Hepatocyte (in vitro differentiated cells): ENCODE data around the gene NEXN. TPM values are rescaled to one million over a fixed set of nuclear protein-coding genes. Genes with fewer than 3 reads are reported as not detected.
A peak's percentile ranks its signal among the peaks of the same experiment; 100 is the strongest.
"Not testable (repeated sequence)": the region's sequence is repeated elsewhere in the genome, so short reads cannot be mapped to it uniquely, and the experiment has no call there.

Source experiments
- DNase-seq: peaks from one replicate; pipeline ENCODE4 v3.0.0-alpha.2; 2016; ENCODE audit warnings: low spot score
- H2AFZ ChIP-seq: fragments of 200-600 bp; sonication (generic); 2 replicates; pipeline ENCODE4 v1.6.0; 2016; ENCODE audit warnings: antibody characterized with exemption, mild to moderate bottlenecking
- H3K27ac ChIP-seq: fragments of 200-600 bp; sonication (generic); 2 replicates; pipeline ENCODE4 v1.5.1; 2016; ENCODE audit warnings: mild to moderate bottlenecking
- H3K27me3 ChIP-seq: fragments of 200-600 bp; sonication (generic); 2 replicates; pipeline ENCODE4 v1.6.1; 2016
- H3K36me3 ChIP-seq: fragments of 200-600 bp; sonication (generic); replicated peaks from 2 replicates; pipeline ENCODE4 v1.5.1; 2016; ENCODE audit warnings: low read depth; ENCODE audit not compliant: insufficient read depth
- H3K4me1 ChIP-seq: fragments of 200-600 bp; sonication (generic); 2 replicates; pipeline ENCODE4 v1.5.1; 2016; ENCODE audit warnings: mild to moderate bottlenecking, moderate library complexity; ENCODE audit not compliant: insufficient read depth
- H3K4me2 ChIP-seq: fragments of 200-600 bp; sonication (generic); 2 replicates; pipeline ENCODE4 v1.6.0; 2016
- H3K4me3 ChIP-seq: fragments of 200-600 bp; sonication (generic); 2 replicates; pipeline ENCODE4 v1.5.1; 2016; ENCODE audit warnings: mild to moderate bottlenecking
- H3K79me2 ChIP-seq: fragments of 200-600 bp; sonication (generic); 2 replicates; pipeline ENCODE4 v1.6.0; 2017; ENCODE audit warnings: mild to moderate bottlenecking
- H3K9me2 ChIP-seq: fragments of 200-600 bp; sonication (generic); replicated peaks from 2 replicates; pipeline ENCODE4 v1.6.0; 2017; ENCODE audit warnings: mild to moderate bottlenecking; ENCODE audit not compliant: insufficient read depth
- H3K9me3 ChIP-seq: fragments of 200-600 bp; sonication (generic); 2 replicates; pipeline ENCODE4 v1.5.1; 2016; ENCODE audit warnings: low read depth, mild to moderate bottlenecking
- H4K20me1 ChIP-seq: fragments of 200-600 bp; sonication (generic); 2 replicates; pipeline ENCODE4 v1.6.0; 2016; ENCODE audit warnings: mild to moderate bottlenecking; ENCODE audit not compliant: insufficient read depth, poor library complexity, severe bottlenecking
- CTCF ChIP-seq: fragments of 200-600 bp; sonication (generic); IDR thresholded peaks from 2 replicates; pipeline ENCODE4 v1.5.1; 2016; ENCODE audit warnings: antibody characterized with exemption, mild to moderate bottlenecking; ENCODE audit not compliant: poor library complexity
- EZH2 ChIP-seq: fragments of 200-600 bp; sonication (generic); IDR thresholded peaks from 2 replicates; pipeline ENCODE4 v1.6.1; 2016; ENCODE audit warnings: antibody characterized with exemption, mild to moderate bottlenecking, borderline replicate concordance
- EZH2phosphoT487 ChIP-seq: fragments of 200-600 bp; sonication (generic); IDR thresholded peaks from one replicate; pipeline ENCODE4 v1.6.1; 2018; ENCODE audit warnings: antibody characterized with exemption, mild to moderate bottlenecking, low read depth, moderate library complexity; ENCODE audit not compliant: unreplicated experiment, severe bottlenecking
- WGBS: methylation state at CpG from one replicate; pipeline ENCODE4 v1.1.6; 2016; ENCODE audit warnings: low lambda C conversion rate; ENCODE audit errors: missing lambda C conversion rate; 5-methylcytosine and 5-hydroxymethylcytosine counted together
- polyA plus RNA-seq: library from polyadenylated mRNA; unstranded; fragments of >200 nt; fragmentation: Nextera tagmentation; extraction: Ambion mirVana; gene quantifications from 2 replicates; pipeline ENCODE4 v1.2.1, GENCODE V29; 2016
- total RNA-seq: library from RNA; depleted of rRNA; stranded (reverse); fragments of >200 nt; gene quantifications from 2 replicates; pipeline ENCODE4 v1.2.3, GENCODE V29; 2014

The NEXN gene
- total and polyA plus RNA-seq, 2 experiments from 2014 or later: 5.1 to 11.5 TPM

DNA sequence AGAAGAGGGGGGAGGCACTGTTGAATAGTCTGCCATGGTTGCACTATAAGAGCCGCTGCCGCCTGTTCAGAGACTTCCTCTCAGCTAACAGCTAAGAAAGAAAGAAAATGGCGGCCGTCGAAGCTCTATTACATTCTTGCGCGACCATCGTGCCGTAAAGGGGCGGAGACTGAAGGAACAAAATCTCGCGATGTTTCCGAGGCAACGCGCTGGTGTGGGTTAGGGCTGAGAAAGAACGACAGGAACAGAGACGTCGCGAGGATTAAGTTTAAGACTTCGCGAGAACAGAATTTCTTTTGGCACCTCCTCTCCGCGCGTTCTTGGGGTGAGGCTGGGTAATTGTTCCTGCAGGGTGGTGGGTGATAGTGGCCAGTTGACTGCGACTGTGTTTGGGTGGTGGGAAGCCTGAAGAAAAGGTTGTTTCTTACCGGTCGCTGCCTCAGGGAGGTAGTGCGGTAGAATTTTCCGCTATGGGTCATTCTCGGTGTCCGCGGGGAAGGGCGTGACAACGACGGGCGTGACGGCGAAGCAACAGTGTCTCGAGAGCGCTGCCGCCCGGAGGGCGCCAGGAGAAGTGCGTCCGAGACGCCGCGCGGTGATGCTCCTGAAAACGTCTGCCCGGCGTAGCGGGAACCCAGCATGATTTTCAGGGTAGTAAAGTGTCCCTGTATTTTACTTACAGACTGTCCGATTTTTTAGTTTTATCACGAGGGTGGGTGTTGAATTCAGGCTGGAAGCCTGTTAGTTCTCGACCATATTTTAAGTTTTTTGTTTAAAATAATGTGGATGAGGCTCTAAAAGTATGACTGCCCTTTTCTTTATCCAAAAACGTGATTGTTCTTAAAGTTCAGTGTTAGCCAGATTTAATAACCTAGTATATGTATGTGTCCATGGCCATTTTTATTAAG is 90.8 kb downstream of the NEXN start, which contains the start of gene FUBP1:
Gene FUBP1 (minus strand): TSS at position 104 of the 908 bp plus-strand sequence. CDS start 68 bp downstream, at position 36.
- peak; percentile 99 for DNase-seq
- under 1% methylated on average over 57 of the region's 57 CpGs for WGBS
- no peaks in the 10 kb centered on the region for H3K27me3 ChIP-seq

DNA sequence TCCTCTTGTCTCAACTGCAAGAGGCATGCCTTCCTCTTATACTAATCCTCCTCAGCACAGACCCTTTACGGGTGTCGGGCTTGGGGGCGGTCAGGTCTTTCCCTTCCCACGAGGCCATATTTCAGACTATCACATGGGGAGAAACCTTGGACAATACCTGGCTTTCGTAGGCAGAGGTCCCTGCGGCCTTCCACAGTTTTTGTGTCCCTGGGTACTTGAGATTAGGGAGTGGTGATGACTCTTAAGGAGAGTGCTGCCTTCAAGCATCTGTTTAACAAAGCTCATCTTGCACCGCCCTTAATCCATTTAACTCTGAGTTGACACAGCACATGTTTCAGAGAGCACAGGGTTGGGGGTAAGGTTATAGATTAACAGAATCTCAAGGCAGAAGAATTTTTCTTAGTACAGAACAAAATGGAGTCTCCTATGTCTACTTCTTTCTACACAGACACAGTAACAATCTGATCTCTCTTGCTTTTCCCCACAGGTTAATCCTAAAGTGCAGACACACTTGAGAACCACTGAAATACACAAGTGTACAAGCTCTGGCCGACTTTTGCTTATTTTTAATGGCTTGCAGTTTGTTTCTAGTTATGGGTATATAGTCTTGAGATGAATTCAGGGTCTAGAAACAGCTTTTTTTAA is 95.0 kb downstream of the NEXN start:
- H3K36me3 ChIP-seq, H3K4me3 ChIP-seq, H3K9me2 ChIP-seq, DNase-seq, H3K4me1 ChIP-seq, H3K9me3 ChIP-seq, H4K20me1 ChIP-seq, H3K27me3 ChIP-seq: not testable (repeated sequence)
- H3K4me2 ChIP-seq: peak overlapping the region; percentile 58
- H2AFZ ChIP-seq: peak overlapping the region; percentile 55
- peak overlapping the region; percentile 93 for H3K27ac ChIP-seq
- WGBS: 55% methylated on average over 8 of the region's 8 CpGs
- H3K79me2 ChIP-seq: peaks cover 73% of the 10 kb centered on the region

More for the DNA sequence above, 90.8 kb downstream of the NEXN start, which contains the start of gene FUBP1:
- H3K4me1 ChIP-seq: peaks cover 19% of the 10 kb centered on the region
- peaks cover 38% of the 10 kb centered on the region for H4K20me1 ChIP-seq
- no peaks in the 10 kb centered on the region for H3K36me3 ChIP-seq
- H2AFZ ChIP-seq: peak within 1 kb of the TSS; percentile 60
- peak within 1 kb of the TSS; percentile 65 for H3K4me3 ChIP-seq
- H3K79me2 ChIP-seq: peaks cover 73% of the 10 kb centered on the region
- TF ChIP-seq EZH2phosphoT487 (no peak), CTCF (peak; percentile 67), EZH2 (no peak)
- H3K9me2 ChIP-seq: no peaks in the 10 kb centered on the region
- peak within 1 kb of the TSS; percentile 98 for H3K27ac ChIP-seq
- H3K4me2 ChIP-seq: peak within 1 kb of the TSS; percentile 82
- H3K9me3 ChIP-seq: no peaks in the 10 kb centered on the region

GRCh38 chr1:77983997-77984355 is 95.6 kb downstream of the NEXN start:
- Histone ChIP-seq H4K20me1 (no peaks in the 10 kb centered on the region), H2AFZ (peak overlapping the region; percentile 55), H3K9me2 (no peaks in the 10 kb centered on the region), H3K4me2 (peak overlapping the region; percentile 58), H3K9me3 (no peaks in the 10 kb centered on the region), H3K4me3 (no peak overlapping the region), H3K27me3 (no peaks in the 10 kb centered on the region), H3K36me3 (no peaks in the 10 kb centered on the region), H3K27ac (peak overlapping the region; percentile 93), H3K4me1 (peaks cover 3% of the 10 kb centered on the region), H3K79me2 (peaks cover 77% of the 10 kb centered on the region)
- DNase-seq: no peak
- TF ChIP-seq CTCF (no peak), EZH2phosphoT487 (no peak), EZH2 (no peak)

DNA sequence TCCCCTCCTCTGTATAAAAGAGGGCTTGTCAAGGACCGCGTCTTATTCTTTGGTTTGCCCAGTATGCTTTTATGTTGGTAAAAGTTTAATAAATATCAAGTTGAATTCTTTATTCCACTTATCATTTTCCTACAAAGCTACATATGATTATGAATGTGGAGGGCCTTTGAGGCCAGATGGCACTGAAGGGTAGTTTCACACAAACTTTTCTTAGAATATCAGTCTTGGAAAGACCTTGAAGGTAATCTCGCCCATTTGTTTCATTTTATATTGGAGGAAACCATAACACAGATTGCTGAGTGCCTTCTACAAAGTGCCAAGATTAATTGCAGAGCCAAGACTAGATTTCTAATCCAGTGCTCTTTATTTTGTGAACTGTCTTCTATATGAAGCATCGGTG is 96.2 kb downstream of the NEXN start:
- no peak for TF ChIP-seq EZH2phosphoT487
- no peak for TF ChIP-seq EZH2
- TF ChIP-seq CTCF: no peak
- H3K4me1 ChIP-seq: peaks cover 3% of the 10 kb centered on the region

More for the DNA sequence above, 96.2 kb downstream of the NEXN start:
- H3K79me2 ChIP-seq: peaks cover 82% of the 10 kb centered on the region
- no peaks in the 10 kb centered on the region for H3K36me3 ChIP-seq
- no peaks in the 10 kb centered on the region for H3K9me2 ChIP-seq
- H4K20me1 ChIP-seq: no peaks in the 10 kb centered on the region
- H2AFZ ChIP-seq: no peak overlapping the region
- no peak overlapping the region for H3K4me3 ChIP-seq
- no peaks in the 10 kb centered on the region for H3K9me3 ChIP-seq
- WGBS: 100% methylated on average over 4 of the region's 4 CpGs
- no peak for DNase-seq
- peak overlapping the region; percentile 93 for H3K27ac ChIP-seq
- H3K27me3 ChIP-seq: no peaks in the 10 kb centered on the region
- no peak overlapping the region for H3K4me2 ChIP-seq
